GM19239 (cell line): ENCODE measurements around the gene S100A6.

ENCODE experiments used
- DNase-seq: peaks from one replicate; pipeline ENCODE4 v3.0.0; 2011; ENCODE audit warnings: low spot score; ENCODE audit not compliant: insufficient read length
- FAIRE-seq: peaks from 2 replicates; lab custom pipeline; 2011; peaks lifted over from hg19 to GRCh38; lab: Jason Lieb, UNC

S100A6 gene

GRCh38 chr1:153509036-153509435 lies 26.8 kb downstream of the S100A6 start:
- DNase-seq (no peak), FAIRE-seq (no peak)

GRCh38 chr1:153507926-153508583 lies 27.7 kb downstream of the S100A6 start:
- FAIRE-seq (no peak), DNase-seq (no peak)

- DNase-seq: no peak
- FAIRE-seq: no peak
These were observed 28.9 kb downstream of the S100A6 start for GRCh38 chr1:153506831-153507413.

GRCh38 chr1:153506386-153506785 lies 29.4 kb downstream of the S100A6 start:
- DNase-seq: no peak
- FAIRE-seq: no peak

GRCh38 chr1:153505576-153505975 lies 30.2 kb downstream of the S100A6 start:
- DNase-seq (no peak), FAIRE-seq (no peak)

GRCh38 chr1:153503766-153504165 lies 32.0 kb downstream of the S100A6 start:
- FAIRE-seq (no peak), DNase-seq (no peak)

- no peak for DNase-seq
- FAIRE-seq: no peak
These were observed 37.0 kb downstream of the S100A6 start for GRCh38 chr1:153498746-153499145.

GRCh38 chr1:153495536-153495935 lies 40.3 kb downstream of the S100A6 start:
- FAIRE-seq: no peak
- no peak for DNase-seq

GRCh38 chr1:153494976-153495535 lies 40.7 kb downstream of the S100A6 start:
- peak; percentile 36 for DNase-seq
- peak; percentile 70 for FAIRE-seq

- DNase-seq: no peak
- FAIRE-seq: no peak
These were observed 42.3 kb downstream of the S100A6 start for GRCh38 chr1:153493343-153493960.

- no peak for FAIRE-seq
These were observed 45.3 kb downstream of the S100A6 start for GRCh38 chr1:153490272-153491051.

GRCh38 chr1:153488731-153489130 lies 47.1 kb downstream of the S100A6 start:
- DNase-seq (no peak), FAIRE-seq (no peak)

More at GRCh38 chr1:153490272-153491051, 45.3 kb downstream of the S100A6 start:
- DNase-seq: no peak

GRCh38 chr1:153487707-153488106 lies 48.1 kb downstream of the S100A6 start:
- DNase-seq: no peak
- no peak for FAIRE-seq

GRCh38 chr1:153485863-153486262 lies 49.9 kb downstream of the S100A6 start:
- DNase-seq (no peak), FAIRE-seq (no peak)
